K562 (cell line): Measurements from ENCODE around the gene PARP1. TPM values are rescaled to one million over a fixed set of nuclear protein-coding genes. Genes with fewer than 3 reads are reported as not detected.

ENCODE experiments used
- ATAC-seq: fragments of 200-7000 bp; cut with Tn5 transposase; 3 replicates; pipeline ENCODE4 v1.9.1; 2020; ENCODE audit warnings: moderate library complexity
- BruUV-seq: library from RNA; stranded (reverse); fragments of 400-500 nt; replicated peaks from 2 replicates; lab custom pipeline; 2021; lab: Mats Ljungman, UMichigan
- CTCF ChIA-PET: fragments of 300-600 bp; formaldehyde crosslinking; extraction: SDS; loops from one replicate; lab custom pipeline; 2021; ENCODE audit warnings: low intra/inter-chr PET ratio; lab: Yijun Ruan, JAX
- POLR2A ChIA-PET: fragments of 300-600, 350-650 bp; sonication (Branson Sonifier 250); formaldehyde crosslinking; extraction: SDS; loops from one replicate; lab custom pipeline; 2021; ENCODE audit warnings: antibody characterized with exemption, inconsistent platforms; lab: Yijun Ruan, JAX
- DNase-seq, 4 experiments: peaks; one replicate each; pipeline versions ENCODE4 v3.0.0 to v3.0.0-alpha.2; 2011 to 2018; ENCODE audit warnings: low spot score in 3 of 4, mixed read lengths in 3 of 4; ENCODE audit errors: extremely low read depth in 1 of 4
- FAIRE-seq: peaks from 2 replicates; lab custom pipeline; 2011; peaks lifted over from hg19 to GRCh38; lab: Jason Lieb, UNC
- H2AFZ ChIP-seq: 2 replicates; pipeline ENCODE4 v1.6.0; 2011; ENCODE audit warnings: low read depth, low read length, control low read depth, inconsistent platforms
- H3K27ac ChIP-seq: fragments of 200-600 bp; 3 replicates; pipeline ENCODE4 v1.8.0; 2011; ENCODE audit warnings: low read depth, mild to moderate bottlenecking, control low read depth, inconsistent platforms, low read length, moderate library complexity, mixed read lengths; ENCODE audit errors: extremely low read depth
- H3K27me3 ChIP-seq, 2 experiments: fragments of 300-600 bp in 1 of 2; 2 replicates in 1 of 2; 3 replicates in 1 of 2; pipeline versions ENCODE4 v1.6.0 to v1.8.0; 2011; ENCODE audit warnings: inconsistent platforms in 2 of 2, low read length in 2 of 2, mild to moderate bottlenecking in 1 of 2, mixed read lengths in 1 of 2, moderate library complexity in 1 of 2; ENCODE audit not compliant: control insufficient read depth in 2 of 2, insufficient read depth in 2 of 2
- H3K36me3 ChIP-seq: fragments of 300-600 bp; 3 replicates; pipeline ENCODE4 v1.8.0; 2011; ENCODE audit warnings: mild to moderate bottlenecking, low read length, inconsistent platforms; ENCODE audit not compliant: control insufficient read depth, insufficient read depth
- H3K4me1 ChIP-seq, 2 experiments: fragments of 200-600 bp in 1 of 2; replicated peaks in 1 of 2; 2 replicates in 1 of 2; 3 replicates in 1 of 2; pipeline versions ENCODE4 v1.5.1 to v1.8.0; 2011; ENCODE audit warnings: inconsistent platforms in 2 of 2, low read length in 2 of 2, mild to moderate bottlenecking in 1 of 2, mixed read lengths in 1 of 2, moderate library complexity in 1 of 2; ENCODE audit not compliant: control insufficient read depth in 2 of 2, insufficient read depth in 2 of 2
- H3K4me2 ChIP-seq: 2 replicates; pipeline ENCODE4 v1.6.1; 2011; ENCODE audit warnings: low read length, control low read depth, inconsistent platforms, mixed read lengths; ENCODE audit not compliant: insufficient read depth
- H3K4me3 ChIP-seq: fragments of 200-600 bp; sonication (generic), shearing (Covaris generic); 2 replicates; pipeline ENCODE4 v1.5.1; 2016; ENCODE audit warnings: control low read depth, inconsistent platforms
- H3K79me2 ChIP-seq: fragments of 200-600 bp; 3 replicates; pipeline ENCODE4 v1.8.0; 2011; ENCODE audit warnings: low read length, inconsistent platforms; ENCODE audit not compliant: control insufficient read depth, insufficient read depth
- H3K9ac ChIP-seq, 2 experiments: 2 replicates each; pipeline versions ENCODE4 v1.6.0 to v1.6.1; 2011; ENCODE audit warnings: low read depth in 2 of 2, low read length in 2 of 2, control low read depth in 1 of 2, inconsistent platforms in 1 of 2, mild to moderate bottlenecking in 1 of 2, mixed read lengths in 1 of 2; ENCODE audit not compliant: insufficient read depth in 1 of 2
- H3K9me1 ChIP-seq: one replicate; pipeline ENCODE4 v1.6.0; 2011; ENCODE audit warnings: inconsistent platforms, mild to moderate bottlenecking, low read length, moderate library complexity; ENCODE audit not compliant: control insufficient read depth, insufficient read depth
- H3K9me3 ChIP-seq: replicated peaks from 2 replicates; pipeline ENCODE4 v1.5.1; 2011; ENCODE audit warnings: low read depth, low read length, inconsistent platforms; ENCODE audit not compliant: control insufficient read depth, insufficient read depth
- H4K20me1 ChIP-seq: replicated peaks from 2 replicates; pipeline ENCODE4 v1.6.1; 2011; ENCODE audit warnings: low read length, inconsistent platforms, mixed read lengths; ENCODE audit not compliant: control insufficient read depth, insufficient read depth
- ARID3B ChIP-seq: fragments of 250-450 bp; sonication (Bioruptor Pico); IDR thresholded peaks from 2 replicates; pipeline ENCODE4 v1.4.0; 2020; ENCODE audit warnings: borderline replicate concordance
- ETV1 ChIP-seq: fragments of 450-650 bp; conservative IDR thresholded peaks from 2 replicates; pipeline ENCODE4 v1.6.1; 2016; ENCODE audit warnings: missing genetic modification characterization, control low read depth, low read depth, missing compliant biosample characterization
- FOXA1 ChIP-seq: fragments of 450-650 bp; IDR thresholded peaks from 2 replicates; pipeline ENCODE4 v1.6.1; 2016; ENCODE audit warnings: mild to moderate bottlenecking, borderline replicate concordance
- GTF2F1 ChIP-seq: IDR thresholded peaks from 2 replicates; pipeline ENCODE4 v1.6.1; 2011; ENCODE audit warnings: low read depth, low read length, improper control_type of control experiment
- HNRNPUL1 ChIP-seq: fragments of 200-400 bp; formaldehyde crosslinking; IDR thresholded peaks from 2 replicates; pipeline ENCODE4 v1.6.1; 2017; ENCODE audit warnings: low read length
- L3MBTL2 ChIP-seq: fragments of 450-650 bp; IDR thresholded peaks from 2 replicates; pipeline ENCODE4 v1.6.1; 2016; ENCODE audit warnings: mild to moderate bottlenecking, moderate library complexity
- MYC ChIP-seq, 2 experiments: fragments of 250-450 bp in 1 of 2; sonication (Bioruptor Pico) in 1 of 2; IDR thresholded peaks; 2 replicates each; pipeline versions ENCODE4 v1.5.1 to v1.6.1; 2012 to 2021; ENCODE audit warnings: low read depth in 2 of 2, borderline replicate concordance in 1 of 2, improper control_type of control experiment in 1 of 2, low read length in 1 of 2, mild to moderate bottlenecking in 1 of 2, moderate library complexity in 1 of 2
- NBN ChIP-seq: fragments of 450-650 bp; IDR thresholded peaks from 2 replicates; pipeline ENCODE4 v1.6.1; 2016; ENCODE audit warnings: low read depth, mild to moderate bottlenecking
- NFRKB ChIP-seq: fragments of 450-650 bp; IDR thresholded peaks from 2 replicates; pipeline ENCODE4 v1.6.1; 2016; ENCODE audit warnings: low read depth
- NR2F6 ChIP-seq: fragments of 450-650 bp; formaldehyde crosslinking; IDR thresholded peaks from 2 replicates; pipeline ENCODE4 v1.4.0; 2020; ENCODE audit warnings: mild to moderate bottlenecking
- PKNOX1 ChIP-seq: fragments of 450-650 bp; IDR thresholded peaks from 2 replicates; pipeline ENCODE4 v1.6.1; 2016
- RBM34 ChIP-seq: fragments of 200-400 bp; formaldehyde crosslinking; IDR thresholded peaks from 2 replicates; pipeline ENCODE4 v1.6.1; 2018; ENCODE audit warnings: low read length, borderline replicate concordance; ENCODE audit not compliant: insufficient read depth
- ZBTB5 ChIP-seq: fragments of 450-650 bp; IDR thresholded peaks from 2 replicates; pipeline ENCODE4 v1.6.1; 2017; ENCODE audit warnings: antibody characterized with exemption
- ZBTB9 ChIP-seq: fragments of 450-650 bp; formaldehyde crosslinking; IDR thresholded peaks from 2 replicates; pipeline ENCODE4 v1.4.0; 2020; ENCODE audit warnings: mild to moderate bottlenecking, moderate library complexity
- ZNF354B ChIP-seq: fragments of 250-450 bp; sonication (Bioruptor Pico); IDR thresholded peaks from 2 replicates; pipeline ENCODE4 v1.4.0; 2020
- ZNF778 ChIP-seq: fragments of 450-650 bp; formaldehyde crosslinking; IDR thresholded peaks from 2 replicates; pipeline ENCODE4 v1.4.0; 2020; ENCODE audit warnings: mild to moderate bottlenecking, moderate library complexity
- ZNF785 ChIP-seq: fragments of 250-450 bp; sonication (Bioruptor Pico); IDR thresholded peaks from 2 replicates; pipeline ENCODE4 v1.4.0; 2020; ENCODE audit warnings: mild to moderate bottlenecking
- WGBS: fragments of 100-300 bp; shearing (Covaris generic); methylation state at CpG from one replicate; pipeline ENCODE4 v1.1.6; 2016; ENCODE audit warnings: low coverage, mixed read lengths; ENCODE audit not compliant: insufficient coverage; ENCODE audit errors: missing lambda C conversion rate; 5-methylcytosine and 5-hydroxymethylcytosine counted together
- in situ Hi-C: fragments of 300-500 bp; cut with MboI; formaldehyde crosslinking; loops from 4 replicates; pipeline ENCODE4 v1.15.0; 2018; ENCODE audit warnings: inconsistent platforms, mixed read lengths
- intact Hi-C: fragments of 100-400 bp; cut with micrococcal nuclease; formaldehyde crosslinking; loops from 2 replicates; pipeline ENCODE4 v1.14.2; 2022
- polyA plus RNA-seq, 8 experiments: library from polyadenylated mRNA; depleted of rRNA in 4 of 8; stranded (reverse) in 5 of 8; unstranded in 3 of 8; fragments of >200 nt; fragmentation: Nextera tagmentation in 2 of 8; fragmentation: Illumina TruSeq in 1 of 8; extraction: Ambion mirVana in 2 of 8; extraction: Trizol in 1 of 8; gene quantifications; 2 replicates each; pipeline versions ENCODE4 v1.2.1 to v1.2.3, GENCODE V29; 2011 to 2014; ENCODE audit warnings: inconsistent platforms in 1 of 8, missing spikeins in 1 of 8
- total RNA-seq, 7 experiments: library from RNA; depleted of rRNA in 6 of 7; stranded (reverse); fragments of >200 nt in 6 of 7; fragmentation: Illumina TruSeq in 2 of 7; extraction: Trizol in 2 of 7; gene quantifications; 2 replicates each; pipeline versions ENCODE4 v1.2.1 to v1.2.3, GENCODE V29; 2011 to 2021; ENCODE audit warnings: low replicate concordance in 1 of 7

Gene PARP1
- total and polyA plus RNA-seq, 9 of the 15 experiments (the other 6 are each of a cell fraction or from before 2014, with no cell fraction given) = 121 to 306 (median 250) TPM

- no peak for FAIRE-seq
- TF ChIP-seq RBM34 (no peak), NFRKB (no peak), L3MBTL2 (no peak), ZNF785 (CRISPR knock-in tag) (no peak), FOXA1 (no peak), ZBTB9 (CRISPR knock-in tag) (no peak), HNRNPUL1 (no peak), ETV1 (tag) (no peak), PKNOX1 (no peak), GTF2F1 (no peak), ZBTB5 (no peak), NBN (no peak), NR2F6 (no peak), ARID3B (CRISPR knock-in tag) (no peak), MYC (IDR thresholded peaks at IDR 0.05; ENCODE audit: low read depth, low read length) (no peak), MYC (CRISPR knock-in tag; IDR thresholded peaks at IDR 0.05; ENCODE audit: borderline replicate concordance, low read depth) (no peak), ZNF354B (CRISPR knock-in tag) (no peak), ZNF778 (no peak)
- Histone ChIP-seq H3K27me3 (no peaks in the 10 kb centered on the region), H3K9ac (peak overlapping the region in 1 of 2 experiments; percentile 78; a peak in 2 of 4 replicates), H3K4me3 (peak overlapping the region; percentile 78; the same call in 1 of the 2 replicates), H3K36me3 (peaks cover 53% of the 10 kb centered on the region), H3K4me1 (peaks cover 33 to 34% of the 10 kb centered on the region in 2 experiments), H3K9me3 (no peaks in the 10 kb centered on the region), H4K20me1 (peaks cover 26% of the 10 kb centered on the region), H3K27ac (no peak overlapping the region), H3K79me2 (peaks cover 72% of the 10 kb centered on the region), H3K4me2 (peak overlapping the region; percentile 45), H2AFZ (no peak overlapping the region), H3K9me1 (peaks cover 8% of the 10 kb centered on the region)
- ChIA-PET POLR2A (interaction anchor here (0.6 to 1.4 kb wide), 6 partner anchors 18 to 545 kb away, joined by 3 to 6 read pairs (median 4); partner anchors contain the start of gene LIN9), CTCF (no interaction called here)
- no TSS peak for BruUV-seq
- 30% methylated on average over 2 of the region's 2 CpGs for WGBS
- ATAC-seq = no peak
- in situ Hi-C loops = no loop called here
- no peak for DNase-seq
- intact Hi-C loops = loop anchor here (5.0 kb wide), 2 partner anchors 98 to 203 kb away; partner anchors contain the start of gene LIN9
Observed at GRCh38 chr1:226404904-226405222, 3.0 kb downstream of the PARP1 start.
